NCI-H1417 (cell line): ENCODE results near the gene CALD1.

Experiments used
- DNase-seq, 3 experiments: peaks; one replicate each; lab custom pipeline; 2025; lab: John Stamatoyannopoulos, UW

CALD1 gene

GRCh38 chr7:134865001-134865845, 85.8 kb downstream of the CALD1 start:
- peak in 1 of 3 experiments; percentile 59 for DNase-seq

GRCh38 chr7:134866617-134867016, 87.2 kb downstream of the CALD1 start:
- DNase-seq = no peak

GRCh38 chr7:134870156-134870555, 90.7 kb downstream of the CALD1 start:
- no peak for DNase-seq

- no peak for DNase-seq
Observed at GRCh38 chr7:134870781-134871180, 91.3 kb downstream of the CALD1 start.

- DNase-seq = no peak
Observed at GRCh38 chr7:134873253-134873652, 93.8 kb downstream of the CALD1 start.

GRCh38 chr7:134874407-134874806, 95.0 kb downstream of the CALD1 start:
- no peak for DNase-seq

- DNase-seq = no peak
Observed at GRCh38 chr7:134875867-134876266, 96.4 kb downstream of the CALD1 start.

GRCh38 chr7:134878746-134879357, 99.4 kb downstream of the CALD1 start:
- no peak for DNase-seq

GRCh38 chr7:134879815-134880475, 100.5 kb downstream of the CALD1 start:
- DNase-seq = no peak

- DNase-seq = peak in 1 of 3 experiments; percentile 45
Observed at GRCh38 chr7:134882481-134882880, 103.0 kb downstream of the CALD1 start.

GRCh38 chr7:134885967-134886352, 106.5 kb downstream of the CALD1 start:
- no peak for DNase-seq

GRCh38 chr7:134886353-134887057, 107.1 kb downstream of the CALD1 start:
- peak in 2 of 3 experiments; percentile 11 to 28 for DNase-seq

- no peak for DNase-seq
Observed at GRCh38 chr7:134887523-134887922, 108.1 kb downstream of the CALD1 start.

GRCh38 chr7:134888141-134888740, 108.8 kb downstream of the CALD1 start:
- DNase-seq = peak in 1 of 3 experiments; percentile 36

- DNase-seq = peak; percentile 57 to 81 (median 64)
Observed at GRCh38 chr7:134890246-134891240, 111.1 kb downstream of the CALD1 start.

GRCh38 chr7:134891262-134891695, 111.8 kb downstream of the CALD1 start:
- DNase-seq = peak in 2 of 3 experiments; percentile 68 to 90

GRCh38 chr7:134891696-134892678, 112.6 kb downstream of the CALD1 start:
- DNase-seq = peak in 2 of 3 experiments; percentile 34 to 56

- peak in 1 of 3 experiments; percentile 23 for DNase-seq
Observed at GRCh38 chr7:134892963-134893362, 113.5 kb downstream of the CALD1 start.

- DNase-seq = no peak
Observed at GRCh38 chr7:134893920-134894319, 114.5 kb downstream of the CALD1 start.
